ENCODE results near the gene PLEKHM3.

The PLEKHM3 gene

DNA sequence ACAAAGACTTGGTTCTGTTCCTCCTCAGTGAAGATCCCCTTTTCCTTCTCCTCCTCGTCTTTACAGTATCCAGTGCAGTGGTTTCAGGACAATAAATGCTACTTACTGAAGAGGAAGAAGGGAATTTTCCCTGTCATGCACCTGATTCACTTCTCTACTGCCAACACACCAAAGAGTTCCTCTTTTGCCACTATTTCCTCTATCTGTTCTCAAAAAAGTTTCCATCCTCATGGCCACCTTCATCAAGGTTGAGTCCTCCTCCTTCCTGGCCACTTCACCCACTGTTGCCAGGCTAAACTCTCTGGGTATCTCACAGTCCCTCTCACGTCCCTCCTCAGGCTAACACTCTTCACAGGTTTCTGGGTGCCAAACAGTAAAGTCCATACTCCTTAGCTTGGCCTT, 41.7 kb downstream of the PLEKHM3 start:
- TF ChIP-seq, protein P1, sequence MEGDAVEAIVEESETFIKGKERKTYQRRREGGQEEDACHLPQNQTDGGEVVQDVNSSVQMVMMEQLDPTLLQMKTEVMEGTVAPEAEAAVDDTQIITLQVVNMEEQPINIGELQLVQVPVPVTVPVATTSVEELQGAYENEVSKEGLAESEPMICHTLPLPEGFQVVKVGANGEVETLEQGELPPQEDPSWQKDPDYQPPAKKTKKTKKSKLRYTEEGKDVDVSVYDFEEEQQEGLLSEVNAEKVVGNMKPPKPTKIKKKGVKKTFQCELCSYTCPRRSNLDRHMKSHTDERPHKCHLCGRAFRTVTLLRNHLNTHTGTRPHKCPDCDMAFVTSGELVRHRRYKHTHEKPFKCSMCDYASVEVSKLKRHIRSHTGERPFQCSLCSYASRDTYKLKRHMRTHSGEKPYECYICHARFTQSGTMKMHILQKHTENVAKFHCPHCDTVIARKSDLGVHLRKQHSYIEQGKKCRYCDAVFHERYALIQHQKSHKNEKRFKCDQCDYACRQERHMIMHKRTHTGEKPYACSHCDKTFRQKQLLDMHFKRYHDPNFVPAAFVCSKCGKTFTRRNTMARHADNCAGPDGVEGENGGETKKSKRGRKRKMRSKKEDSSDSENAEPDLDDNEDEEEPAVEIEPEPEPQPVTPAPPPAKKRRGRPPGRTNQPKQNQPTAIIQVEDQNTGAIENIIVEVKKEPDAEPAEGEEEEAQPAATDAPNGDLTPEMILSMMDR (IDR thresholded peaks at IDR 0.05; ENCODE audit: low read depth, low read length): no peak
- DNase-seq (ENCODE audit: low read depth in 2 of 2): no peak
- H3K4me3 ChIP-seq (replicated peaks in 1 of 2; ENCODE audit: low read depth in 2 of 2, low read length in 2 of 2): no peak overlapping the region

DNA sequence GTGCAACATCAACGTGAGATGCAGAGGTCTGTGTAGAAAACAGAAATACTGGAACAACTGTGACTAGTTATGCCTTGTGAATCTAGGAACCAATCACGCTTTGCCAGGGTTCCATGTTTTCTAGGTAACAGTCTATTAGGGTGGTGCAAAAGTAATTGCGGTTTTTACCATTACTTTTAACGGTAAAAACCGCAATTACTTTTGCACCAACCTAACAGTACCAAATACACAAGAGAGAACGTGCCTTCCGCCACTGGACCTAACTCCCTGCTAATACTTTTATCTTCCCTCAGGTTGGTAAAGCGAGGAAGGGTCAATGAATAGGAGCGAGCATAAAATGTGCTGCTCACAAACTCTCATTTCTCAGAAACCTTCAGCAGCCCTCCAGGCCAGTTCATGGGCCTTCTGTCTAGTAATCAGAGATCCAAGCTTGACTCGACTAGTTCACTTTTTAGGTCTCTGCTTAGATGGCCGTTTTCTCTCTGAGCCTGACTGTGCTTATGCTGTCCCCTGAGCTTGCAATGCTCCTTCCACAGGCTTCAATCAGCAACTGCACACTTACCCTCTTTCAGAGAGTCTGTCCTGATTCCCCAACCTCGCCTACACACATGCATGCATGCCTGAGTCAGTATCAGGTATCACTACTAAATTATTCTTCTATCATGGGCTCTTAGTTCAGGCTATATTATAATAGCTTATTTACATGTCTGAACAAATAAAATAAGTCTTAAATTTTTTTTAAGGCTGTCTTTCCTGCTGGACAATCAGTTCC, 47.0 kb downstream of the PLEKHM3 start:
- TF ChIP-seq, protein P1 (IDR thresholded peaks at IDR 0.05; ENCODE audit: low read depth, low read length): no peak
- no peak overlapping the region for H3K4me3 ChIP-seq (replicated peaks in 1 of 2; ENCODE audit: low read depth in 2 of 2, low read length in 2 of 2)
- DNase-seq (ENCODE audit: low read depth in 2 of 2): no peak

DNA sequence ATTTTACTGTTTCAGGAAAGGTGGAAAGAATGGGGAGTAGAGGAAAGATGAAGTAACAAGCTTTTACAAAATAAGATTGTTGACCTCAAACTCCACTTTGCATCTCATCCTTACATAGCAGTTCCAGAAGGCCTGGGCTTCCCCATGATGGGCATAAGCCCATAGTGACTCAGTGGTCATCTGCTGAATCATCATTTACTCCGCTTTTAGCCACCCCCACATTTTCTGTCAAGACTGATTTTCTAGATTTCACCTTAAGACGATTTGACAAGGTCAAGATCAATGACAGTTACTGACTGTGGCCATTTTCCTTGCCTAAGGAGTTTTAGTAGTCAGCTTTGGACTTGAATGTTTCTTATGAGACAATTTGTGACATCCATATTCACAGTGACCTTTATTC, 49.4 kb downstream of the PLEKHM3 start:
- no peak overlapping the region for H3K4me3 ChIP-seq (replicated peaks in 1 of 2; ENCODE audit: low read depth in 2 of 2, low read length in 2 of 2)
- TF ChIP-seq, protein P1 (IDR thresholded peaks at IDR 0.05; ENCODE audit: low read depth, low read length): no peak
- peak in 1 of 2 donors; percentile 14 for DNase-seq (ENCODE audit: low read depth in 2 of 2)

DNA sequence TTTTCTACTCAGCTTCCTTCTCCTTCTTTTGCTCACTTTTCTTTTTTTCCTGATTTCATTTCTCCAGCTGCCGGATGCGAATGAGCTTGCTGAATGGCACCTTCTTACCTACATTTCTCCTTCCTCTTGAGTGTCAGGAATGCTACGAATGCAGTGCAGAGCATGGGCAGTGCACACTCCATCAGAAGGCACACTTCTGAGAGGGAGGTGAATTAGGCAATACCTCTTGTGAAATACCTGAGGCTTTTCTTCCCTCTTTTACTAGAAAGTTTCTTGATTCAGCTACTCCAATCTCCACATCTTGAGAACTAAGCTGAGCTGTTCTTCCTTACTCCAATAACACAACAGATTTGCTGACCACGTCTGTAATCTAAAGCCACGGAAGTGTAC, 51.1 kb downstream of the PLEKHM3 start:
- DNase-seq (ENCODE audit: low read depth in 2 of 2): no peak
- H3K4me3 ChIP-seq (replicated peaks in 1 of 2; ENCODE audit: low read depth in 2 of 2, low read length in 2 of 2): no peak overlapping the region
- TF ChIP-seq, protein P1 (IDR thresholded peaks at IDR 0.05; ENCODE audit: low read depth, low read length): no peak

DNA sequence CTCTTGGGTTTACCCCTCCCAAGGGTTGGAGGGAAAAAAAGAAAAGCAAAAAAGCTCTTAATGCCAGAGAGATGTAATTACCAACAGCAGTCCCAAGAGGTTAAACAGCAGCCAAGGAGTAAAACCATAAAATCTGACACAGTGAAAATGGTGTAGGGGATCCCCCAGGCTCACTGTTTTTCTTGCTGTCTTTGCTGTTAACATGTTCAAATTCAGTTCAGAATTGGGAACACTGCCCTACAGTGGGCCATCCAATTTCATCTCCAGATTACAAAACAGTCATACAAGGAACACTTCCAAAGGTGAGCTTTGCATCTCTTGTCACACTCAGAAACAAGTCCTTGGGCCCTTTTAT, 54.5 kb downstream of the PLEKHM3 start:
- TF ChIP-seq, protein P1 (IDR thresholded peaks at IDR 0.05; ENCODE audit: low read depth, low read length): no peak
- H3K4me3 ChIP-seq (replicated peaks in 1 of 2; ENCODE audit: low read depth in 2 of 2, low read length in 2 of 2): no peak overlapping the region
- no peak for DNase-seq (ENCODE audit: low read depth in 2 of 2)

DNA sequence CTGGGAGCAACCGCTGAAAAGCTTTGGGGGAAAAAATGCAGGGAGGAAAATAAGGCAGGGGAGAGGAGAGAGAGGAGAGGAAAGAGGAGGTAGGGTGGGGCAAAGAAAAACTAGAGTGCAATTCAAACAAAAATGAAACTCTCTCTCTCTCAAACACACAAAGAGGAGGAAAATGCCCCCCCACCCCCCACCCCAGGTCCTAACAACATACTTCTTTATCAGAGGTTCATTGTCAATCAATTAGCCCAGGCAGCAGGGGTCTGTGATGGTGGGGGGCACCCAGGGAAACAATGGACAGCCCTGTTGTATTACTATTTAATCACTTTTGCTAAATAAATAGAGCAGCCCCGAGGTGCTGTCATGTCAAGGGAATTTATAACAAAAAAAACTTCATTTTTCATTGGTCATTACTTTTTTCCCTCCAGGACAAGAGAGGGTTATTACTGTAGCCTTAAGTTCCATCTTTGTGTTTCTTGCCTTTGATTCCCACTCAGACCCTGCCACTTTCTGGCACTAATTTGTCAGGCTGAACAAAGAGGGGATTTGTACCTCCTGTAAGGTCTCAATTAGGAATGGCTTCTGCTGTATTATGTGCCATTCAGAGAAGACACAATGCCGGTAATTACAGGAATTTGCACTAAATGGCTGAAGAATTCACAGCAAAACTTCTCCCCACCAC, 55.0 kb downstream of the PLEKHM3 start:
- no peak for DNase-seq (ENCODE audit: low read depth in 2 of 2)
- TF ChIP-seq, protein P1 (IDR thresholded peaks at IDR 0.05; ENCODE audit: low read depth, low read length): no peak

More for the DNA sequence above, 55.0 kb downstream of the PLEKHM3 start:
- H3K4me3 ChIP-seq (replicated peaks in 1 of 2; ENCODE audit: low read depth in 2 of 2, low read length in 2 of 2): no peak overlapping the region
